K562 (cell line): ENCODE measurements around the gene FAM149B1. TPM values are rescaled to one million over a fixed set of nuclear protein-coding genes. Genes with fewer than 3 reads are reported as not detected.

Experiments used
- CREBBP ChIP-seq: IDR thresholded peaks from one replicate; pipeline ENCODE4 v1.6.1; 2012; ENCODE audit warnings: low read depth, mild to moderate bottlenecking, control low read depth, inconsistent platforms, low read length
- CTCF ChIP-seq, 3 experiments: IDR thresholded peaks in 2 of 3; conservative IDR thresholded peaks in 1 of 3; 2 replicates each; pipeline ENCODE4 v1.5.1; 2011 to 2012; ENCODE audit warnings: low read length in 3 of 3, mild to moderate bottlenecking in 3 of 3, control low read depth in 2 of 3, improper control_type of control experiment in 1 of 3, inconsistent platforms in 1 of 3, low read depth in 1 of 3, mixed read lengths in 1 of 3, moderate library complexity in 1 of 3; ENCODE audit not compliant: insufficient read depth in 2 of 3
- FUS ChIP-seq: fragments of 200-400 bp; formaldehyde crosslinking; optimal IDR thresholded peaks from 2 replicates; pipeline ENCODE3; 2017; ENCODE audit warnings: low read depth, low read length
- GTF2A2 ChIP-seq: IDR thresholded peaks from 2 replicates; pipeline ENCODE4 v1.6.1; 2016; ENCODE audit warnings: mild to moderate bottlenecking, missing genetic modification characterization, missing compliant biosample characterization
- ILF3 ChIP-seq: fragments of 450-650 bp; IDR thresholded peaks from 2 replicates; pipeline ENCODE4 v1.6.1; 2018; ENCODE audit warnings: antibody characterized with exemption, mild to moderate bottlenecking, moderate library complexity, borderline replicate concordance
- KLF6 ChIP-seq: fragments of 250-450 bp; sonication (Bioruptor Pico); IDR thresholded peaks from 2 replicates; pipeline ENCODE4 v1.4.0; 2020; ENCODE audit warnings: mild to moderate bottlenecking, moderate library complexity, borderline replicate concordance
- L3MBTL2 ChIP-seq: fragments of 450-650 bp; IDR thresholded peaks from 2 replicates; pipeline ENCODE4 v1.6.1; 2016; ENCODE audit warnings: mild to moderate bottlenecking, moderate library complexity
- LARP7 ChIP-seq: fragments of 450-650 bp; IDR thresholded peaks from 2 replicates; pipeline ENCODE4 v1.6.1; 2016
- MYC ChIP-seq, 2 experiments: fragments of 250-450 bp in 1 of 2; sonication (Bioruptor Pico) in 1 of 2; IDR thresholded peaks; 2 replicates each; pipeline versions ENCODE4 v1.5.1 to v1.6.1; 2012 to 2021; ENCODE audit warnings: low read depth in 2 of 2, borderline replicate concordance in 1 of 2, improper control_type of control experiment in 1 of 2, low read length in 1 of 2, mild to moderate bottlenecking in 1 of 2, moderate library complexity in 1 of 2
- NELFE ChIP-seq: IDR thresholded peaks from 2 replicates; pipeline ENCODE4 v1.6.1; 2011; ENCODE audit warnings: mild to moderate bottlenecking; ENCODE audit not compliant: insufficient read depth, insufficient read length
- NFE2 ChIP-seq: IDR thresholded peaks from 2 replicates; pipeline ENCODE4 v1.6.1; 2014; ENCODE audit warnings: antibody characterized with exemption, low read depth
- NFRKB ChIP-seq: fragments of 450-650 bp; IDR thresholded peaks from 2 replicates; pipeline ENCODE4 v1.6.1; 2016; ENCODE audit warnings: low read depth
- NONO ChIP-seq, 2 experiments: fragments of 200-400 bp in 1 of 2; fragments of 450-650 bp in 1 of 2; formaldehyde crosslinking in 1 of 2; IDR thresholded peaks; 2 replicates each; pipeline ENCODE4 v1.6.1; 2017; ENCODE audit warnings: low read depth in 2 of 2, mild to moderate bottlenecking in 2 of 2, moderate library complexity in 2 of 2, low read length in 1 of 2
- PHF20 ChIP-seq: fragments of 450-650 bp; IDR thresholded peaks from 2 replicates; pipeline ENCODE4 v1.6.1; 2018; ENCODE audit not compliant: partially characterized antibody
- PRDM10 ChIP-seq: fragments of 450-650 bp; IDR thresholded peaks from 2 replicates; pipeline ENCODE4 v1.6.1; 2018; ENCODE audit not compliant: partially characterized antibody
- RB1 ChIP-seq: fragments of 450-650 bp; IDR thresholded peaks from 2 replicates; pipeline ENCODE4 v1.6.1; 2017; ENCODE audit warnings: low read depth, mild to moderate bottlenecking
- THAP7 ChIP-seq: fragments of 250-450 bp; sonication (Bioruptor Pico); IDR thresholded peaks from 2 replicates; pipeline ENCODE4 v1.5.0; 2021
- TRIM24 ChIP-seq, 2 experiments: fragments of 450-650 bp; IDR thresholded peaks; 2 replicates each; pipeline ENCODE4 v1.6.1; 2016
- ZNF518B ChIP-seq: fragments of 250-450 bp; sonication (Bioruptor Pico); IDR thresholded peaks from 2 replicates; pipeline ENCODE4 v1.5.0; 2021; ENCODE audit warnings: mild to moderate bottlenecking, moderate library complexity
- ZNF780A ChIP-seq: fragments of 250-450 bp; sonication (Bioruptor Pico); IDR thresholded peaks from 2 replicates; pipeline ENCODE4 v1.5.0; 2021; ENCODE audit warnings: mild to moderate bottlenecking
- ZZZ3 ChIP-seq: fragments of 450-650 bp; IDR thresholded peaks from 2 replicates; pipeline ENCODE4 v1.6.1; 2016; ENCODE audit warnings: antibody characterized with exemption, mild to moderate bottlenecking, moderate library complexity
- polyA plus RNA-seq, 8 experiments: library from polyadenylated mRNA; depleted of rRNA in 4 of 8; stranded (reverse) in 5 of 8; unstranded in 3 of 8; fragments of >200 nt; fragmentation: Nextera tagmentation in 2 of 8; fragmentation: Illumina TruSeq in 1 of 8; extraction: Ambion mirVana in 2 of 8; extraction: Trizol in 1 of 8; gene quantifications; 2 replicates each; pipeline versions ENCODE4 v1.2.1 to v1.2.3, GENCODE V29; 2011 to 2014; ENCODE audit warnings: inconsistent platforms in 1 of 8, missing spikeins in 1 of 8
- total RNA-seq, 7 experiments: library from RNA; depleted of rRNA in 6 of 7; stranded (reverse); fragments of >200 nt in 6 of 7; fragmentation: Illumina TruSeq in 2 of 7; extraction: Trizol in 2 of 7; gene quantifications; 2 replicates each; pipeline versions ENCODE4 v1.2.1 to v1.2.3, GENCODE V29; 2011 to 2021; ENCODE audit warnings: low replicate concordance in 1 of 7

FAM149B1 gene
- total and polyA plus RNA-seq, 9 of the 15 experiments (the other 6 are each of a cell fraction or from before 2014, with no cell fraction given): 4.2 to 18.5 (median 9.3) TPM

- TF ChIP-seq ILF3 (no peak), GTF2A2 (tag) (no peak), ZZZ3 (0 out of 2 replicates have a peak, but pooled peaks have one; percentile 59), THAP7 (no peak), PRDM10 (no peak), L3MBTL2 (peak; percentile 43; the same call in 1 of the 2 replicates), TRIM24 (IDR thresholded peaks at IDR 0.05) (no peak), NFE2 (no peak), CTCF (IDR thresholded peaks at IDR 0.05 in 2 of 3, conservative IDR thresholded peaks at IDR 0.05 in 1 of 3; ENCODE audit: insufficient read depth in 2 of 3, low read depth in 1 of 3, low read length in 3 of 3) (peak; percentile 67 to 83 (median 81)), ZNF780A (CRISPR knock-in tag) (no peak), KLF6 (CRISPR knock-in tag) (no peak), ZNF518B (CRISPR knock-in tag) (no peak), NELFE (no peak), RB1 (no peak), NFRKB (no peak), LARP7 (no peak), CREBBP (no peak), FUS (no peak), MYC (IDR thresholded peaks at IDR 0.05; ENCODE audit: low read depth, low read length) (peak; percentile 56), MYC (CRISPR knock-in tag; IDR thresholded peaks at IDR 0.05; ENCODE audit: borderline replicate concordance, low read depth) (no peak), NONO (IDR thresholded peaks at IDR 0.05; ENCODE audit: low read depth in 2 of 2, low read length in 1 of 2) (no peak), PHF20 (no peak)
Measured at GRCh38 chr10:73232887-73233286, 65.0 kb downstream of the FAM149B1 start (continued).
